Jurkat, Clone E6-1 (cell line): ENCODE data around the gene RASIP1.

Source experiments
- DNase-seq: peaks from one replicate; pipeline ENCODE4 v3.0.0-alpha.2; 2011; ENCODE audit warnings: low read depth, low spot score
- H3K4me3 ChIP-seq: 2 replicates; pipeline ENCODE4 v1.5.1; 2011; ENCODE audit warnings: mild to moderate bottlenecking, low read length, control low read depth, moderate library complexity

The RASIP1 gene

DNA sequence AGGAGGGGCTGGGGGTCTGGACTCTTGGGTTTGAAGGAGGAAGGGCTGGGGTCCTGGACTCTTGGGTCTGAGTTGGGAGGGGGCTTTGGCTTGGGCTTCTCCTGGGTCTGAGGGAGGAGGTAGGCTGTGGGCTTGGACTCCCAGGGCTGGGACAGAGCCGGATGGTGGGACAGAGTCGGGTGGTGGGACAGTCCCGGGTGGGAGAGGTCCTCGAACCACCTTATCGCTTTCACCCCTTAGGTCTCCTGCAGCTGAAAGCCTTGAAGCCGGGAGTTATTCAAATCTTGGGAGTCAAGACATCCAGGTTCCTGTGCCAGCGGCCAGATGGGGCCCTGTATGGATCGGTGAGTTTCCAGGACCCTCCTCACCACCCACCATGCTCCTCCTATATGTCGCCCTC, 16.3 kb upstream of the RASIP1 start:
- H3K4me3 ChIP-seq = no peak overlapping the region
- DNase-seq = no peak

DNA sequence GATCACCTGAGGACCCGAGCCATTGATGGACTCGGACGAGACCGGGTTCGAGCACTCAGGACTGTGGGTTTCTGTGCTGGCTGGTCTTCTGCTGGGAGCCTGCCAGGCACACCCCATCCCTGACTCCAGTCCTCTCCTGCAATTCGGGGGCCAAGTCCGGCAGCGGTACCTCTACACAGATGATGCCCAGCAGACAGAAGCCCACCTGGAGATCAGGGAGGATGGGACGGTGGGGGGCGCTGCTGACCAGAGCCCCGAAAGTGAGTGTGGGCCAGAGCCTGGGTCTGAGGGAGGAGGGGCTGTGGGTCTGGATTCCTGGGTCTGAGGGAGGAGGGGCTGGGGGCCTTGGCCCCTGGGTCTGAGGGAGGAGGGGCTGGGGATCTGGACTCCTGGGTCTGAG, 15.8 kb upstream of the RASIP1 start:
- H3K4me3 ChIP-seq = no peak overlapping the region
- DNase-seq = no peak

DNA sequence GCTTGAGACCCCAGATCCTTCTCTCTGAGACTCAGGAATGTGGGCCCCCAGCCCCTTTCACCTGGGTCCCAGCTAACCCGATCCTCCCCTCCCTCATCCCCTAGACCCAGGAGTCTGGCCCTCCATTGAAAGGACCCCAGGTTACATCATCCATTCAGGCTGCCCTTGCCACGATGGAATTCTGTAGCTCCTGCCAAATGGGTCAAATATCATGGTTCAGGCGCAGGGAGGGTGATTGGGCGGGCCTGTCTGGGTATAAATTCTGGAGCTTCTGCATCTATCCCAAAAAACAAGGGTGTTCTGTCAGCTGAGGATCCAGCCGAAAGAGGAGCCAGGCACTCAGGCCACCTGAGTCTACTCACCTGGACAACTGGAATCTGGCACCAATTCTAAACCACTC, 15.4 kb upstream of the RASIP1 start:
- no peak for DNase-seq
- H3K4me3 ChIP-seq = no peak overlapping the region

DNA sequence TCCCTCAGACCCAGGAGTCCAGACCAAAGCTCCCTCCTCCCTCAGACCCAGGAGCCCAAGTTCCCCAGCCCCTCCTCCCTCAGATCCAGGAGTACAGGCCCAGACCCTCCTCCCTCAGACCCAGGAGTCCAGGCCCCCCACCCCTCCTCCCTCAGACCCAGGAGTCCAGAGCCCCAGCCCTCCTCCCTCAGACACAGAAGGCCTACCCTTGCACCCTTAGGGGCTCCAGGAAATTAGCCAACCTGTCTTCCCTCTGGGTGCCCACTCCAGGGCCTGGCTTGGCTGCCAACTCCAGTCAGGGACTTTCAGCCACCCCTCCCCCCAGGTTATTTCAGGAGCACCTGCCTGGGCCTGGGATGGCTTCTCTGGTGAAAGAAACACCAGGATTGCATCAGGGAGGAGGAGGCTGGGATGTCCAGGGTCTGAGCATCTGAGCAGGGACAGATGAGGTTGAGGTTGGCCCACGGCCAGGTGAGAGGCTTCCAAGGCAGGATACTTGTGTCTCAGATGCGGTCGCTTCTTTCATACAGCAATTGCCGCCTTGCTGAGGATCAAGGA, 14.8 kb upstream of the RASIP1 start, which contains the start of gene FGF21:
Gene FGF21 (plus strand): TSS at position 441 of the 558 bp plus-strand sequence. CDS start 713 bp downstream, outside the sequence.
- peak; percentile 44 for DNase-seq
- no peak within 1 kb of the TSS for H3K4me3 ChIP-seq

DNA sequence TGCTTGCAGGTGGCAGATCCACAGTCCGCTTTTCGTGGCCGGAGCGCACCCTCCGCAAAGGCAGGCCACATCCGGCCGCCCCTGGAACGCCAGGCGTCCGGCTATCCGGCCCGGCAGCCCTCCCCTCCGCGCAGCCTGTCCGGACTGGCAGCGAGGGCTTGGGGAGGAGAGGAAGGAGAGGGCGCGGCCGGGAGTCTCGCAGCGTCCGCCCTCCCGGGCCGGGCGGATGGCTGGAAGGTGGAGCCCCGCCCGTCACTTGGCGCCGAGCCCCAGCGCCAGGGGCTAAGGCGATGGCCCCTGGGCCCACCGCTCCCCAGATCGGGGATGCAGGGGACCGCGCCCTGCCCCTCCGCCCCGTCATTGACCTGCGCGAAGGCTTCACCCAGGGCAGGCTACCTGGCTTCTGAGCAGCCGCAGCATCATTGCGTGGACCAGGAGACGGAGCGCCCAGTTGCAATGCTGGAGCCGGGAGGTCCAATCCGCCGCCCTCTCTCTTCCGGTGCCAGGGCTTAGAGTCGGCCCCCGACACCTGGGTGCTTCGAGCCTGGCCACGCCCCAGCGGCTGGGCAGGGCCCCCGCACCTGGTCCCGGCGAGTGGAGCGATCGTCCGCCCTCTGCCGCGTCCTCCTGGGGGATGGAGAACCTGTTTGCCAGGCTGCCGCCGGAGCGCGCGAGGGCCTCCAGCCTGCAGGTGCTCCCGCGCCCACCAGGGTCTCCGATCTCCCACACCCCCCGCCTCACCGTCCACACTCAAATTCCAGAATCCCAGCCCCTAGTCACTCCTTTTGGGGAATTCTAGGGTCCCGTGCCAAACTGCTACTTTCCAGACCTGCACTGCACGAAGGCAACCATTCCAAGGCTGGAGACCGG, 12.3 kb upstream of the RASIP1 start, which contains the start of gene FUT1:
Gene FUT1 (minus strand): TSS at position 146 of the 870 bp plus-strand sequence. CDS start 1,360 bp downstream, outside the sequence.
- no peak for DNase-seq

DNA sequence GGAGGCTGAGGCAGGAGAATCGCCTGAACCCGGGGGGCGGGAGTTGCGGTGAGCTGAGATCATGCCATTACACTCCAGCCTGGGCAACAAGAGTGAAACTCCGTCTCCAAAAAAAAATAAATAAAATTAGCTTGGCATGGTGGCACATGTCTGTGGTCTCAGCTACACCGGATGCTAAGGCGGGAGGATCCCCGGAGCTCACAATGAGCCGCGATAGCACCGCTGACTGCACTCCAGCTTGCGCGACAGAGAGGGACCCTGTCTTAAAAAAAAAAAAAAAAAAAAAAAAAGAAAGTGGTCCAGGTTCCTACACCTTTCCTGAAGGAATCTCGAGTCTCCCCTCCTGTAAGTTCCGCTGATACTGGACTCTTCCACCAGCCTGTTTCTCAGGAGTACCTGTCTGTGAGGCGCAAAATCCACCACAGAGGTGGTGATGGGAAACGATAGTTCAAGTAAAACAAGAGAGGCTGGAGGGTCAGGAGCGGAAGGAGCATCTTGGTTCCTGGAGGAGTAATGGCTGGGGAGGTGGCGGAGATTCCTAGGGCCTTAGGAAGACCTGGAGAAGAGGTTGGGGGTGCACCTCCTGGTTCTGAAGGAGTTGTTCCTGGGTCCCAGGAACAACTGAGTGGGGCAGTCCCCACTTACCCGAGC, 11.6 kb upstream of the RASIP1 start:
- no peak for DNase-seq
- no peak overlapping the region for H3K4me3 ChIP-seq

More for the DNA sequence above, 12.3 kb upstream of the RASIP1 start, which contains the start of gene FUT1:
- H3K4me3 ChIP-seq = no peak within 1 kb of the TSS

DNA sequence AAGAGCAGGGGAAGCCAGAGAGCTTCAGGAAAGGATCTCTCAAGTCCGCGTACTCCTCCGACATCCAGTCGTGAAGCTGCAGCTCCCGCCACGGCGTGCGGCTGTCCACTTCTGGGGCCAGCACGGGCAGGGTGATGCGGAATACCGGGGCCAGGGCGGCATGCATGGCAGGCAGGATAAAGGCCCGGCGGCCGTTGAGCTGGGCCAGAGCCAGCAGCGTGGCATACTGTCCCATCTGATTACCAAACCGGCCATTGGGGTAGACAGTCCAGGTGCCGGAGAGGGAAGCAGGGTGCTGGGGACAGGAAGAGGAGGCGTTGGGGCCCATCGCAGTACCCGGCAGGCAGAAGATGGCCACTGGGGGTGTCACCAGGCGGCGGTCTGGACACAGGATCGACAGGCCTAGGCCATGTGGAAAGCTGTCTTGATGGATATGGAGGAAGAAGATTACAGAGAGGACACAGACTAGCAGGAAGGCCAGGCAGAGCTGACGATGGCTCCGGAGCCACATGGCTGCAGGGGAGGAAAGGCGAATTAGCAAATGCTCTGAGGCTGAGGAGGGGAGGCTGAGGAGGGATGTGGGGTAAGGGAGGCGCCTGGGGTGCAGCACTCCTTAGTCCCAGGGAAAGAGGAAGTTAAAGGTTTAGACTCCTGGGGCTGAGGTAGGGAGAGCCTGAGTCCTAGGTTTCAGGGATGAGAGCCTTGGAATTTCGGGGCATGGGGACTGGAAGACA, 10.5 kb upstream of the RASIP1 start:
- no peak overlapping the region for H3K4me3 ChIP-seq
- no peak for DNase-seq

DNA sequence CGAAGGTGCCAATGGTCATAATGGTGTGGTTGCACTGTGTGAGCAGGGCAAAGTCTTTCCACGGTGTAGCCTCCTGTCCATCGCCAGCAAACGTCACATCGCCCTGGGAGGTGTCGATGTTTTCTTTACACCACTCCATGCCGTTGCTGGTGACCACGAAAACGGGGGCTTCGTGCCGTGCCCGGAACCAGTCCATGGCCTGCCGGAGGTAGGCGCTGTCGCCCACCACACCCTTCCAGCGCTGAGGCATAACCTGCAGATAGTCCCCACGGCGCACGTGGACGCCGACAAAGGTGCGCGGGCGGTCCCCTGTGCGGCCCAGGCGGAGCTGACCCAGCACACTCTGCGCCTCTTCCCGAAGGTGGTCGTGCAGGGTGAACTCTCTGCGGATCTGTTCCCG, 9.9 kb upstream of the RASIP1 start:
- no peak overlapping the region for H3K4me3 ChIP-seq
- no peak for DNase-seq

DNA sequence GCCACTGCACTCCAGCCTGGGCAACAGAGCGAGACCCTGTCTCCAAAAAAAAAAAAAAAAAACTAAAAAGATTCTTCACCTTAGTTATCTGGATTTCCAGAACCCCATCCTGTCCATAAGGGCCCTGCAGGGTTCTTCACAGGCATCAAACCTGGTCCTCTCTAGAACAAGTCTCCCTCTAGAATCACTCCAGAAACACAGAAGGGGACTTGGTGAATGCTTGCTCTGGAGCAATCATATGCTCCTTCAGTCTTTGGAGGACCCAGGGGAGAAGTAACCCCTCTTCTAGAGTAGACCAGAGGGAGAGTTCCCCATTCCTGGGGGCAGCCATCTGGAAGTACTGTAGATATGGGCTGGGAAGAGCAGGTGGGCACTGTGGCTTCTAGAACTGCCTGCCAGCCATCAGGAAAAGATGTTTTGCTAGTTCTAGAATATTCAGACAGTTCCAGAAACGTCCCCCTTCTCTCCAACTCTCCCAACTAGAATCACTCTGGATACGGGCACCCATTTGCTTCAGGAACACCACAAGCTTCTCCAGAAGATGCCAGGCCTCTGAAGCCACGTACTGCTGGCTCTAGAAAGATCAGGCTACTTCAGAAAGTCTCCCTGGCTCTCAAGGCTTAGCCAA, 9.3 kb upstream of the RASIP1 start:
- no peak for DNase-seq
- no peak overlapping the region for H3K4me3 ChIP-seq

DNA sequence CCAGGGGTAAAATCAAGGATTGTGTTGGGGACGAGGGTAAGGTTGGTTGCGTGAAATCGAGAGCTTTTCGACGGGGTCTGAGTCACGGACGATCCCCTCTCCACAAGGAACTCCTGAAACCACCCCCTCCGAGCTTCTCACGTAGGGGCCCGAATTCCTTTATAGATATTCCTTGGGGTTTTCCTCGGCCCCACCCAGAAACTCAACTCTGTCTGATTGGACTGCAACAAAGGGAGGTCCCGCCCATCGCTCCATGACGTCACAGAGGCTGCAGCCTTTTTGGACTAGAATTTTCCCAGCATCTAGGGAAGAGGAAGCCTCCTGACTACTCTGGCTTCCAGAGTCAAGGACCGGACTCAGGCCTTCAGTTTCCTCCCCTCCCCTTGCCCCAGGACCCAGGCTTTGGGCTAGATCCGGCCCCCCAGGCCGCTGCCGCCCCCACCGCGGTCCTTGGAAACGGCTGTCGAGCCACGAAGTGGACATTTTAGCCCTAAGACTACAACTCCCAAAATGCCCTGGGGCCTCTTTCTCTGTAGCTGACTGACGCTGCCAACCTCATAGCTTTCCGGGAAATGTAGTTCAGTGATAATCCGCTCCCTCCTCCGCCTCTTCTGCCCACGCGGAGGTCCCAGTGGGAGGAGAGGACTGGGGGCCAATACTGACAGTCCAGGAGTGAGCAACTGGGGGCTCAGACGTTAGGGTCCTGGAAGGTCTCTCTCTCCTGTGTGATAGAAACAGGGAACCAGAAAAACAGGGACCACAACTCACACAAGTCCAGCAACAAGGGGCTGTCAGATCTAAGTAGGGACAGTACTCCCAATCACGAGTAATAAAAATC, 6.5 kb upstream of the RASIP1 start, which contains the start of gene IZUMO1:
Gene IZUMO1 (minus strand): TSS at position 172 of the 838 bp plus-strand sequence. CDS start 1,050 bp downstream, outside the sequence.
- DNase-seq = peak; percentile 66
- H3K4me3 ChIP-seq = peak within 1 kb of the TSS; percentile 51

DNA sequence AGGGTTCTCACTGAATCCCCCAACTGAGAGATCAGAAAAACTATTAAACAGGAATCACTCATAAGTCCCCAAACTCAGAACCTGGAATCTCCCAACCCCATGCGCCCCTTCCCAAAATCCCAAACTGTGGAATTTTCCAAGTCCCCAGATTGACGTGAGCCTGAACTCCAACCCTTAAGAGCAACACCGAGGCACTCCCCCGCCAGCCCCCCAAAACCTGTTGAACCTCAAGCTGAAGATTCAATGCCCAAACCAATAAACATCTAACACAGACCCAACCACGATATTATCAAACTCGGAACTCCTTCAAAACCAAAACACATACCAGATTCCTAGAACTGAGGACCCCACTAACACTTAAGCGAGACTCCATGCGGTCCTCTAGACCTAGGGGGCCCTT, 5.7 kb upstream of the RASIP1 start:
- DNase-seq = no peak
- no peak overlapping the region for H3K4me3 ChIP-seq

DNA sequence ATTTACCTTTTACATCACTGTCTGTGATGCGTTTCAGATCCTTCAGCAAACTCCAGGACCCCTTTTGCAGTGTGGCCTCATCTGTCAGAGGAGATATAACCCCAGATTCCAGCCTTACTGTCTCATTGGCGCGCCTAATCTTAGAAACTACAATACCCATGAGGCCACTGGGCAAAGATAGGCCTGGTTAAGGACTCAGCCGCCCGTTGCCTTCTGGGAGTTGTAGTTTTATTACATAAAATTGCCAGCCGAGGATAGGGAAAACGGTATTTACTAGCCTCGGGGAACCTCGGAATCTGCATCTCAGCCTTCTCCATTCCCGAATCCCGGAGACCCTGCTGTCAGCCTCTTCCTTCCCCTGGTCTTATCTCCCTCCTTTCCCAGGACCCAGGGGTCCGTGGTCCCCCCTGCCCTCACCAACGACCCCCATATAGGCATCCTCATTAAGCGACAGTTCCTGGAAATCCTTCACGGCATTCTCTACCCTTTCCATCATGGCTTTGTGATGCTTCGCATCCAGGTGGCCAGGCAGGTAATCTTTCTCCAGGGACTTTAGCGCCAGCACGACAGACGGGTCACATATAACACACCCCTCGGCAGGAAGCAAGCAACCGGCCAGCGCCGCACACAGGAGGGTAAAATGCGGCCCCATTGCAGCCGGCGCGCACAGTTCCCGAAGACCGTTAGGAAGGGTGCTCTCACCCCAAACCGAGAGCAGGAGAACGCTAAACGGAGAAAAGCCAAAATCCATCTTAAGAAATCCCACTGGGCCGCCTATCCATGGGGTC, 5.0 kb upstream of the RASIP1 start:
- H3K4me3 ChIP-seq = peak overlapping the region; percentile 53
- peak; percentile 72 for DNase-seq

DNA sequence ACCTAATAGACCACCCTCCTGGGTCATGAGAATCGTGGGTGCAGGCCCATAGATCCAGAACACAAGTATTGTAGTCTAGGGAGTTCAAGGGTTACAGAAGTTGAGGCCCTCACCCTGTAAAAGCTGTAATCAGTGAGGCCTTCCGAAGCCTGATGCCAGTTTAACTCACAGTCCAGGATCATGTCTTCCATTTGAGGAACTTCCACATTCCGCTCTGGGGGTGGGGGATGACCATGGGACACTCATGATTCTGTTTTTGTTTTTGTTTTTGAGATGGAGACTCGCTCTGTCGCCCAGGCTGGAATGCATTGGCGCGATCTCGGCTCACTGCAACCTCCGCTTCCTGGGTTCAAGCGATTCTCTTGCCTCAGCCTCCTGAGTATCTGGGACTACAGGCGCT, 1.7 kb upstream of the RASIP1 start:
- DNase-seq = no peak
- H3K4me3 ChIP-seq = no peak overlapping the region

DNA sequence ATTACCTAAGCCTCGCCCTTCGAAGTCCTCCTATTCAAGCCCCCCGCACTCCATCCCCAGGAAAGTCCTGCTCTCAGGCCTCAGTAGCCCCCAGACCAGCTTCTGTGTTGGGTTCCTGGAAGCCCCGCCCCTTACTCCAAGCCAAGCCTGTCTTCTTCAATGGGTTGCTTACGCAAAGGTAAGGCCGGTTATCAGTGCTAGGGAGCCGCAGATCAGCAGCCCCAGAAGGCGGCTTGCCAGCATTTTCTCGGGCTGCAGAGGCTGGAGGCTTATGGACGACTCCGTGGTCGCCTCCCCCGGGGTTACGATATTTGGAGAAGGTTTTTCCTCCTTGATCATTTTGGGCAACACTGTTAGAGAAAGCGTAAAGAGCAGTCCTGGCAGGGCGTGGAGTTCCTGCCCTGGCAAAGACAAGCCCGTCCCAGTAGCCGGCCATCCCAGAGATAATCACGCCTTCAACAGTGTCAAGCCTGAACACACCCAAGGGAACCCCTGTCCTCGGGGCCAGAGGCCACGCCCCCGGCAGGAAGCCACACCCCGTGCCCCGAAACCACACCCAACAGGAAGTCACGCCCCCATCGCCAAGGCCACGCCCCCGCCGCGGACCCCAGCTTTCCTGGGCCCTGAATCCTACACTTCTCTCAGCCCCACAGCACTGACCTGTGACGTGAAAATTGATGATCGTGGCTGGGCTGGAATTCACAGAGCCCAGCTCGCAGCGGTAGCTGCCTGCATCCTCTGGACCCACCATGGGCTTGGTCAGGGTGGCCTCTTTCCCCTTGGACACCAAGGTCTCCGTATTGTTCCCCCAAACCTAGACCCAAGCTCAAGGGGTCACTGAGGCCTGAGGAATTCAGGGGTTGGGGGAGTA, 954 bp upstream of the RASIP1 start:
- no peak overlapping the region for H3K4me3 ChIP-seq
- no peak for DNase-seq

DNA sequence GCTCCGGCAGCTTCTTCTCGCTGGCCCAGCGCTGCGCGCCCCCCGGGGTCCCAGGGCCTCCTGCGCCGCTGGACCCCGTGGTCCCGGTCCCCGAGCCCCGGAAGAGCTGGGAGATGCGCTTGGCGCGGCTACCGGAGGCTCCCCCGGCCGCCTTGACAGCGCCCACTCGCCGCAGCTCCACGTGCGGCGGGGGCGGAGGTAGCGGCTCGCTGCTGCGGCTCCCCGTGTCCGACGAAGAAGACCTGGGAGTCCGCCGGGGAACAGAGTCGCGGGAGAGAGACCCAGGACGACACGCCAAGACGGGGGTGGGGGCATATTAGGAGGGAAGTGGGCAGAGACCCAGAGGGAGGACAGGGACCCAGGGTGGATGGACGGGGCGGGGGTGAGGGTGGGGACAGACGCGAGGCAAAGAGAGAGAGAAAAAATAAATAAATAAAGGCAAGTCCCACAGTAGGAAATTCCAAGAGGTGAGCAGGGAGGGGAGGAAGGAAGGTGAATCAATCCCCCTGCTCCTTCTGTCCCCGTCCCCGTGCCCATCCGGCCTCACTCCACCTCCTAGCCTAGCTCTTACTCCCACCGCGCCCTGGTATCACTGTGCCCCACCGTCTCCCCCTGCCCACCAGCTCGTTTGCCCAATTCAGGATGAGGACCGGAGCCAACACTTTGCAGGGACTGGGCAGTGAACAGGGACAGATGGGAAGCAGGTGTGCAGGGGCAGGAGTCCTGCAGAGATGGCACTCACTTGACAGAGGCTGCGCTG, 826 bp downstream of the RASIP1 start:
- peak overlapping the region; percentile 38; the same call in 1 of the 2 replicates for H3K4me3 ChIP-seq
- DNase-seq = no peak
